Astrocyte (in vitro differentiated cells and primary cell): ENCODE data around the gene SFTPB. TPM values are rescaled to one million over a fixed set of nuclear protein-coding genes. Genes with fewer than 3 reads are reported as not detected.

Experiments used
- DNase-seq: peaks from one replicate; pipeline ENCODE4 v3.0.0-alpha.2; 2010; ENCODE audit warnings: low read depth
- FAIRE-seq: peaks from 2 replicates; lab custom pipeline; 2011; peaks lifted over from hg19 to GRCh38; lab: Jason Lieb, UNC
- H2AFZ ChIP-seq: 2 replicates; pipeline ENCODE4 v1.6.0; 2012; ENCODE audit warnings: low read depth, low read length, inconsistent platforms
- H3K27ac ChIP-seq: 2 replicates; pipeline ENCODE4 v1.5.1; 2011; ENCODE audit warnings: low read depth, low read length, inconsistent platforms
- H3K27me3 ChIP-seq: 2 replicates; pipeline ENCODE4 v1.6.0; 2011; ENCODE audit warnings: low read length, inconsistent platforms; ENCODE audit not compliant: insufficient read depth
- H3K36me3 ChIP-seq: 2 replicates; pipeline ENCODE4 v1.5.1; 2011; ENCODE audit warnings: low read length, inconsistent platforms; ENCODE audit not compliant: insufficient read depth
- H3K4me1 ChIP-seq: 2 replicates; pipeline ENCODE4 v1.5.1; 2011; ENCODE audit warnings: low read length, inconsistent platforms; ENCODE audit not compliant: insufficient read depth
- H3K4me2 ChIP-seq: 2 replicates; pipeline ENCODE4 v1.6.0; 2012; ENCODE audit warnings: low read length, inconsistent platforms
- H3K4me3 ChIP-seq: 2 replicates; pipeline ENCODE4 v1.5.1; 2011; ENCODE audit warnings: low read depth, mild to moderate bottlenecking, low read length, inconsistent platforms; ENCODE audit not compliant: insufficient read depth
- H3K79me2 ChIP-seq: 2 replicates; pipeline ENCODE4 v1.6.0; 2012; ENCODE audit warnings: mild to moderate bottlenecking, low read length, inconsistent platforms; ENCODE audit not compliant: insufficient read depth
- H3K9ac ChIP-seq: 2 replicates; pipeline ENCODE4 v1.6.0; 2012; ENCODE audit warnings: mild to moderate bottlenecking, low read length, inconsistent platforms
- H3K9me3 ChIP-seq: 2 replicates; pipeline ENCODE4 v1.5.1; 2012; ENCODE audit warnings: low read depth, mild to moderate bottlenecking, low read length, inconsistent platforms; ENCODE audit not compliant: insufficient read depth
- H4K20me1 ChIP-seq: 2 replicates; pipeline ENCODE4 v1.6.0; 2012; ENCODE audit warnings: low read length, inconsistent platforms; ENCODE audit not compliant: insufficient read depth
- H3K27ac Mint-ChIP-seq: one replicate; pipeline ENCODE4 v1.8.0; 2021; ENCODE audit warnings: mild to moderate bottlenecking, mixed read lengths; ENCODE audit not compliant: unreplicated experiment
- H3K27me3 Mint-ChIP-seq: one replicate; pipeline ENCODE4 v1.8.0; 2021; ENCODE audit warnings: low read depth, mixed read lengths; ENCODE audit not compliant: unreplicated experiment
- H3K36me3 Mint-ChIP-seq: one replicate; pipeline ENCODE4 v1.8.0; 2021; ENCODE audit warnings: low read depth, mixed read lengths; ENCODE audit not compliant: unreplicated experiment
- H3K4me1 Mint-ChIP-seq: one replicate; pipeline ENCODE4 v1.8.0; 2021; ENCODE audit warnings: low read depth, mixed read lengths; ENCODE audit not compliant: unreplicated experiment
- H3K4me3 Mint-ChIP-seq: one replicate; pipeline ENCODE4 v1.8.0; 2021; ENCODE audit warnings: mild to moderate bottlenecking, moderate library complexity, mixed read lengths; ENCODE audit not compliant: unreplicated experiment
- H3K9me3 Mint-ChIP-seq: one replicate; pipeline ENCODE4 v1.8.0; 2021; ENCODE audit warnings: mild to moderate bottlenecking, mixed read lengths; ENCODE audit not compliant: unreplicated experiment
- EZH2 ChIP-seq: IDR thresholded peaks from 2 replicates; pipeline ENCODE4 v1.6.1; 2012; ENCODE audit warnings: mild to moderate bottlenecking, low read length, inconsistent platforms; ENCODE audit not compliant: insufficient read depth
- total RNA-seq: library from RNA; stranded (reverse); gene quantifications from 2 replicates; pipeline ENCODE4 v1.2.1, GENCODE V29; 2021
- TF ChIP-seq, protein P1 (sequence below): IDR thresholded peaks from 2 replicates; pipeline ENCODE4 v1.5.1; 2011; ENCODE audit warnings: low read depth, mild to moderate bottlenecking, inconsistent platforms, low read length, moderate library complexity; ENCODE audit not compliant: insufficient read depth

The SFTPB gene
- total RNA-seq, 1 donor from 2014 or later = not detected

DNA sequence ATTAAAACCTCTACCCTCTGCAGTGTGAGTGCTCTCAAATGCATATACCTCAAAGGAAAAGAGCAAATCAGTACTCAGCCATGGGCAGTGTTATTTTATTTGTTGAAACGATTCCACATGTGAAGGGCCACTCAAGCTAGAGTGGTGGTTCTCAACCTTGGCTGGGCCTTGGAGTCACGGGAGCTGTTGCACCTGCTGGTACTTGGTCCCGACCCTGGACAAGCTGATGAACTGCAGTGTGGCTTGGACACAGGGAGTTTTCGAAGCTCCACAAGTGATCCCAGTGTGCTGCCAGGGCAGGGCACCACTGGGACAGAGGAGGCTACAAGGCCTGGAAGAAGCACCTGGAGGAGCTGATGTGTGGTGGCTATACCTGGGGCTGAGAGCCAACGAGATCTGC, 45.8 kb upstream of the SFTPB start:
- Histone ChIP-seq H3K9me3 (no peaks in the 10 kb centered on the region), H3K36me3 (no peaks in the 10 kb centered on the region), H3K4me2 (no peak overlapping the region), H3K79me2 (no peaks in the 10 kb centered on the region), H3K9ac (no peak overlapping the region), H3K4me3 (no peak overlapping the region), H3K4me1 (peaks cover 4% of the 10 kb centered on the region), H2AFZ (no peak overlapping the region), H3K27ac (no peak overlapping the region), H4K20me1 (no peaks in the 10 kb centered on the region), H3K27me3 (peaks cover 10% of the 10 kb centered on the region)
- H3K4me3 Mint-ChIP-seq = no peak overlapping the region
- TF ChIP-seq, protein P1, sequence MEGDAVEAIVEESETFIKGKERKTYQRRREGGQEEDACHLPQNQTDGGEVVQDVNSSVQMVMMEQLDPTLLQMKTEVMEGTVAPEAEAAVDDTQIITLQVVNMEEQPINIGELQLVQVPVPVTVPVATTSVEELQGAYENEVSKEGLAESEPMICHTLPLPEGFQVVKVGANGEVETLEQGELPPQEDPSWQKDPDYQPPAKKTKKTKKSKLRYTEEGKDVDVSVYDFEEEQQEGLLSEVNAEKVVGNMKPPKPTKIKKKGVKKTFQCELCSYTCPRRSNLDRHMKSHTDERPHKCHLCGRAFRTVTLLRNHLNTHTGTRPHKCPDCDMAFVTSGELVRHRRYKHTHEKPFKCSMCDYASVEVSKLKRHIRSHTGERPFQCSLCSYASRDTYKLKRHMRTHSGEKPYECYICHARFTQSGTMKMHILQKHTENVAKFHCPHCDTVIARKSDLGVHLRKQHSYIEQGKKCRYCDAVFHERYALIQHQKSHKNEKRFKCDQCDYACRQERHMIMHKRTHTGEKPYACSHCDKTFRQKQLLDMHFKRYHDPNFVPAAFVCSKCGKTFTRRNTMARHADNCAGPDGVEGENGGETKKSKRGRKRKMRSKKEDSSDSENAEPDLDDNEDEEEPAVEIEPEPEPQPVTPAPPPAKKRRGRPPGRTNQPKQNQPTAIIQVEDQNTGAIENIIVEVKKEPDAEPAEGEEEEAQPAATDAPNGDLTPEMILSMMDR = no peak
- no peak for TF ChIP-seq EZH2
- H3K27ac Mint-ChIP-seq = no peak overlapping the region
- H3K36me3 Mint-ChIP-seq = peaks cover 2% of the 10 kb centered on the region
- peaks cover 46% of the 10 kb centered on the region for H3K27me3 Mint-ChIP-seq
- peaks cover 7% of the 10 kb centered on the region for H3K4me1 Mint-ChIP-seq
- FAIRE-seq = no peak
- H3K9me3 Mint-ChIP-seq = no peaks in the 10 kb centered on the region
- DNase-seq = no peak

DNA sequence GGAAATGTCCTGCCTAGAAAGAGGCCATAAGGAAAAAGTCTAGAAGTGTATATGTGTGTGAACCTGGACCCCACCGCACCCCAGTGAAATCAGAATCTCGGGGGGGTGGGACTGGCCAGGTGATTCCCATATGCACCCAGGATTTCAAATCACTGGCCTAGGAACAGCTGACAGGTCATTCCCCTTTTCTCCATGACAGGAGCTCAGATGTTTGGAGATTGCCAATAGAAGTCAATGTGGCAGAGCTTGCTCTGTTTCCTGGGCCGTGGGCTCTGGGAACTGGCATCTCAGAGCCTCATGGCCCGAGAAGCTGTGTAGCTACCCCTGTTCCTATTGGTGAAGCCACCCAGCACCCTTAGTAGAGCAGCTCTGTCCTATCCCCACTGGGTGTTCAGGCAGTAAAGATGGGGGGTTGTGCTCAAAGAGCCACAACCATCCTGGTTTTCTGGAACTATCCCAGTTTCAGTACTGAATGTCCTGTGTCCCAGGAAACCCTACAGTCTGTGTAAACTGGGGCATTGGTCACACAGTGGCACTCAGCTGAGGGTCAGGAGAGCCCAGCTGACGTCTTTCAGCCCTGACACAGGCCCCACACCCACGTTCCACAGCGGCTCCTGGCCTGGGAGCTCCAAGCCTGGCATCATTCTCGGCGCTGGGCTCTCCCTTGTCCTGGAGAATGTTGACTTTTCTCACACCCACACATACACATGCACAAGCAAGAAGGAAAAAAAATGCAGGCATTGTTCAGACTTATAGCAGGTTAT, 45.0 kb upstream of the SFTPB start:
- Histone ChIP-seq H3K4me3 (no peak overlapping the region), H3K79me2 (no peaks in the 10 kb centered on the region), H3K27ac (no peak overlapping the region), H3K9ac (no peak overlapping the region), H3K27me3 (peaks cover 11% of the 10 kb centered on the region), H3K4me1 (peaks cover 4% of the 10 kb centered on the region), H3K36me3 (no peaks in the 10 kb centered on the region), H4K20me1 (no peaks in the 10 kb centered on the region), H3K4me2 (peak overlapping the region; percentile 17), H3K9me3 (no peaks in the 10 kb centered on the region), H2AFZ (no peak overlapping the region)
- no peak overlapping the region for H3K27ac Mint-ChIP-seq
- FAIRE-seq (no peak), DNase-seq (peak; percentile 73)
- no peak for TF ChIP-seq EZH2
- TF ChIP-seq, protein P1 = no peak
- H3K9me3 Mint-ChIP-seq = no peaks in the 10 kb centered on the region
- H3K36me3 Mint-ChIP-seq = peaks cover 2% of the 10 kb centered on the region
- H3K27me3 Mint-ChIP-seq = peaks cover 42% of the 10 kb centered on the region
- H3K4me3 Mint-ChIP-seq = no peak overlapping the region
- peaks cover 7% of the 10 kb centered on the region for H3K4me1 Mint-ChIP-seq

DNA sequence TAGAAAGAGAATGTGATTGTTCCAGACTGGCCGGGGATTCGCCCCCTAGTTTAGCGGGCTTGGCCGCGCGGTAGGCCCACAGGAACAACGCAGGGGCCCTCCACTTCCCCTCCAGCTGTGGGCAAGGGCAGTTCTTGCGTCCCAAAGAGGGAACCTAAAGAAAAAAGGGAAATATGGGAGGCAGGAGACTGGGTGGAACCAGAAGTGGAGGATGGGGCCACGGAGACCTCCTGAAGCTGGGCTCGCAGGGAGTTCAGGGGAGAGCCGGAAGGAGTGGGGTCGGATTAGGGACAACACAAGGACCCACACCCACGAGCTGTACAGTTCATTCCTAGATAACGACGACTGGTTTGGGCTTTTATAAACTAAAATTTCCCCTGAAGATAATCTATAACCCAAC, 44.3 kb upstream of the SFTPB start:
- FAIRE-seq (no peak), DNase-seq (no peak)
- peaks cover 2% of the 10 kb centered on the region for H3K36me3 Mint-ChIP-seq
- H3K9me3 Mint-ChIP-seq = no peaks in the 10 kb centered on the region
- H3K4me3 Mint-ChIP-seq = no peak overlapping the region
- Histone ChIP-seq H3K4me2 (no peak overlapping the region), H3K4me3 (no peak overlapping the region), H3K27me3 (peaks cover 8% of the 10 kb centered on the region), H3K36me3 (no peaks in the 10 kb centered on the region), H3K27ac (no peak overlapping the region), H3K9me3 (no peaks in the 10 kb centered on the region), H3K9ac (no peak overlapping the region), H2AFZ (no peak overlapping the region), H3K79me2 (no peaks in the 10 kb centered on the region), H3K4me1 (peaks cover 4% of the 10 kb centered on the region), H4K20me1 (no peaks in the 10 kb centered on the region)
- H3K27me3 Mint-ChIP-seq = peaks cover 37% of the 10 kb centered on the region
- H3K4me1 Mint-ChIP-seq = peaks cover 7% of the 10 kb centered on the region
- no peak overlapping the region for H3K27ac Mint-ChIP-seq
- TF ChIP-seq, protein P1 = no peak
- TF ChIP-seq EZH2 = no peak
